Cardiac fibroblast (primary cell): ENCODE results near the gene ARMH3.
A peak's percentile ranks its signal among the peaks of the same experiment; 100 is the strongest.
"Not testable (repeated sequence)": the region's sequence is repeated elsewhere in the genome, so short reads cannot be mapped to it uniquely, and the experiment has no call there.

Source experiments
- DNase-seq, 2 donors: peaks; one replicate each; pipeline versions ENCODE4 v3.0.0 to v3.0.0-alpha.2; 2010; ENCODE audit warnings: low read depth in 2 of 2
- H3K4me3 ChIP-seq, 2 donors: replicated peaks in 1 of 2; 1 replicate in 1 of 2; 2 replicates in 1 of 2; pipeline ENCODE4 v1.5.1; 2011; ENCODE audit warnings: low read depth in 2 of 2, low read length in 2 of 2, mild to moderate bottlenecking in 2 of 2, moderate library complexity in 1 of 2
- TF ChIP-seq, protein P1 (sequence below): IDR thresholded peaks from one replicate; pipeline ENCODE4 v1.5.1; 2011; ENCODE audit warnings: low read depth, mild to moderate bottlenecking, low read length, inconsistent platforms

The ARMH3 gene

DNA sequence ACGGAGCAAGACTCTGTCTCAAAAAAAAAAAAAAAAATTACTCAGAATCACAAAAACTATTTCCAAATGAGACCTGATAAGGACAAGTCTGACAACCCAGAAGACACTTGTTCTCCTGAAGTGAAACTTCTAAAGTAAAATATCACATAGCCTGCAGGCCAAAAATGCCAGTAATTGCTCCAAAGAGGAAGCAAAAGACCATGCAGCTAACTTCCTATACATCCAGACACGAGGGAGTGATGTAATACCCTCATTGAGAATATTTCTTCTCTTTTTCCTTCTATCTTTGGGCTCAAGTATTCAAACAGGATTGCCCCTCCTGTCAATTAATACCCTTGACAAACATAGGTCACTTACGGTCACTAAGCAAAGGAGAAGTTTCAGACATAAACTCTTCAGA is 31.2 kb downstream of the ARMH3 start:
- DNase-seq: no peak
- no peak overlapping the region for H3K4me3 ChIP-seq
- TF ChIP-seq, protein P1, sequence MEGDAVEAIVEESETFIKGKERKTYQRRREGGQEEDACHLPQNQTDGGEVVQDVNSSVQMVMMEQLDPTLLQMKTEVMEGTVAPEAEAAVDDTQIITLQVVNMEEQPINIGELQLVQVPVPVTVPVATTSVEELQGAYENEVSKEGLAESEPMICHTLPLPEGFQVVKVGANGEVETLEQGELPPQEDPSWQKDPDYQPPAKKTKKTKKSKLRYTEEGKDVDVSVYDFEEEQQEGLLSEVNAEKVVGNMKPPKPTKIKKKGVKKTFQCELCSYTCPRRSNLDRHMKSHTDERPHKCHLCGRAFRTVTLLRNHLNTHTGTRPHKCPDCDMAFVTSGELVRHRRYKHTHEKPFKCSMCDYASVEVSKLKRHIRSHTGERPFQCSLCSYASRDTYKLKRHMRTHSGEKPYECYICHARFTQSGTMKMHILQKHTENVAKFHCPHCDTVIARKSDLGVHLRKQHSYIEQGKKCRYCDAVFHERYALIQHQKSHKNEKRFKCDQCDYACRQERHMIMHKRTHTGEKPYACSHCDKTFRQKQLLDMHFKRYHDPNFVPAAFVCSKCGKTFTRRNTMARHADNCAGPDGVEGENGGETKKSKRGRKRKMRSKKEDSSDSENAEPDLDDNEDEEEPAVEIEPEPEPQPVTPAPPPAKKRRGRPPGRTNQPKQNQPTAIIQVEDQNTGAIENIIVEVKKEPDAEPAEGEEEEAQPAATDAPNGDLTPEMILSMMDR: no peak

- no peak for DNase-seq
- TF ChIP-seq, protein P1: no peak
These were observed 35.0 kb downstream of the ARMH3 start for GRCh38 chr10:102020938-102021337.

GRCh38 chr10:102017295-102017694 is 38.7 kb downstream of the ARMH3 start:
- TF ChIP-seq, protein P1: no peak
- DNase-seq: no peak
- no peak overlapping the region for H3K4me3 ChIP-seq

More at GRCh38 chr10:102020938-102021337, 35.0 kb downstream of the ARMH3 start:
- no peak overlapping the region for H3K4me3 ChIP-seq

- TF ChIP-seq, protein P1: no peak
- no peak overlapping the region for H3K4me3 ChIP-seq
- DNase-seq: no peak
These were observed 39.6 kb downstream of the ARMH3 start for GRCh38 chr10:102016416-102016815.

- H3K4me3 ChIP-seq: no peak overlapping the region
- DNase-seq: no peak
- TF ChIP-seq, protein P1: no peak
These were observed 45.0 kb downstream of the ARMH3 start for GRCh38 chr10:102010961-102011360.

DNA sequence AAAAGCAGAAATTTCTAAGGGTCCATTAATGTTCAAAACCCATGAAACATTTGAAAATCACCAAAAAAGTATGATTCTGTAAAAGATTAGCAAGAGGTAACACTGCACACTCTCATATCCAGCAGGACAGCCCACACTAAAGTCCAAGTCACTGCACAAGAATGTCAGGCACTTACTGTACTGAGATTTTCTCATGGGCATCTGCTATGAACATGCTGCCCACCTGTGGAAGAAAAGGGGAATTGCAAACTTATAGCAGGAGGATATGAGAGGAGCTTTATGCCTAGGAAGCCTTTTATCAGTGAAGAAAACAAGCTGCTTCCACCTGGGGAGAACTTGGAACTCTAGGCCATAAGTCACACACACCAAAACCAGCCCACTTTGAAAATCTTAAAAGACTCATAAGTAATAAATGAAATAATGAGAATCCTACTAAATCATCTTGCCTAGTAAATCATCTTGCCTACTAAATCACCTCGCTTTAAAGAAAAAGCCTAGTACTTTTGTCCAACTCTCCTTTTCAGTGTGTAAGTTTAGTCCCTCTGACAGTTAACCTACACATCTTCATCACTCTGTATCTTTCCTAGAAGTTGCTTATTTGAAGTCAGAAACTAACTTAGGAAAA is 46.1 kb downstream of the ARMH3 start:
- peak; percentile 94 to 95 for DNase-seq
- TF ChIP-seq, protein P1: peak; percentile 99
- H3K4me3 ChIP-seq: no peak overlapping the region

- H3K4me3 ChIP-seq: no peak overlapping the region
- no peak for DNase-seq
- TF ChIP-seq, protein P1: no peak
These were observed 48.2 kb downstream of the ARMH3 start for GRCh38 chr10:102007796-102008195.

DNA sequence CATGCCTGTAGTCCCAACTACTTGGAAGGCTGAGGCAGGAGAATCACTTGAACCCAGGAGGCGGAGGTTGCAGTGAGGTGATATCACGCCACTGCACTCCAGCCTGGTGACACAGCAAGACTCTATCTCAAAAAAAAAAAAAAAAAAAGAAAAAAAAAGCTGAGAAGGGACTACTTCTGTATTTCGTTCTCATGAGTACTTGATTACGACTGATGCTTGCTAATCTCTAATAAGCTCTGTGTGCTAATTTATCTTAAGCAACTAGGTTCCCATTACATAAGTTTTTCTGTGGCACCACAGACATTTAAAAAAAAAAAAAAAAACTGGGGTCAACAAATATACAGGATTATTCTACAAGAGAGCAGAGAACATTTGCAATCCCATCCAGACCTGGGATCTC is 48.9 kb downstream of the ARMH3 start:
- H3K4me3 ChIP-seq, DNase-seq: not testable (repeated sequence)
